NCI-H2081 treated with DMSO at 0.1 percent for 48 hours (cell line): ENCODE measurements around the gene EIF3A.
"Not testable (repeated sequence)": the region's sequence is repeated elsewhere in the genome, so short reads cannot be mapped to it uniquely, and the experiment has no call there.

Experiments
- DNase-seq: peaks from one replicate; lab custom pipeline; 2025; lab: John Stamatoyannopoulos, UW

EIF3A gene

GRCh38 chr10:119100434-119101238, 20.0 kb upstream of the EIF3A start:
- DNase-seq, result no peak

- no peak for DNase-seq
Measured at GRCh38 chr10:119098576-119098975, 18.0 kb upstream of the EIF3A start.

- DNase-seq, result not testable (repeated sequence)
Measured at GRCh38 chr10:119096641-119097415, 16.2 kb upstream of the EIF3A start.

GRCh38 chr10:119095640-119096039, 15.0 kb upstream of the EIF3A start:
- no peak for DNase-seq

GRCh38 chr10:119090968-119091367, 10.4 kb upstream of the EIF3A start:
- no peak for DNase-seq

- DNase-seq, result no peak
Measured at GRCh38 chr10:119090026-119090795, 9.6 kb upstream of the EIF3A start.

GRCh38 chr10:119087271-119087882, 6.8 kb upstream of the EIF3A start:
- no peak for DNase-seq

GRCh38 chr10:119084896-119085295, 4.3 kb upstream of the EIF3A start:
- DNase-seq, result no peak

GRCh38 chr10:119079599-119080520, 757 bp downstream of the EIF3A start:
- DNase-seq, result no peak

GRCh38 chr10:119078422-119079179, 2.0 kb downstream of the EIF3A start:
- no peak for DNase-seq

GRCh38 chr10:119073584-119073983, 7.0 kb downstream of the EIF3A start:
- DNase-seq, result no peak

GRCh38 chr10:119070395-119071165, 10.0 kb downstream of the EIF3A start:
- DNase-seq, result no peak

GRCh38 chr10:119061926-119062325, 18.7 kb downstream of the EIF3A start:
- no peak for DNase-seq

GRCh38 chr10:119061352-119061751, 19.3 kb downstream of the EIF3A start:
- DNase-seq, result no peak

- DNase-seq, result no peak
Measured at GRCh38 chr10:119060107-119060506, 20.5 kb downstream of the EIF3A start.

- DNase-seq, result no peak
Measured at GRCh38 chr10:119059557-119059956, 21.1 kb downstream of the EIF3A start.

GRCh38 chr10:119058010-119058409, 22.6 kb downstream of the EIF3A start:
- DNase-seq, result no peak

GRCh38 chr10:119055472-119055871, 25.1 kb downstream of the EIF3A start:
- no peak for DNase-seq

GRCh38 chr10:119051775-119052174, 28.8 kb downstream of the EIF3A start:
- DNase-seq, result no peak
